ENCODE data around the gene TAS2R39.
"Not testable (repeated sequence)": the region's sequence is repeated elsewhere in the genome, so short reads cannot be mapped to it uniquely, and the experiment has no call there.

The TAS2R39 gene

DNA sequence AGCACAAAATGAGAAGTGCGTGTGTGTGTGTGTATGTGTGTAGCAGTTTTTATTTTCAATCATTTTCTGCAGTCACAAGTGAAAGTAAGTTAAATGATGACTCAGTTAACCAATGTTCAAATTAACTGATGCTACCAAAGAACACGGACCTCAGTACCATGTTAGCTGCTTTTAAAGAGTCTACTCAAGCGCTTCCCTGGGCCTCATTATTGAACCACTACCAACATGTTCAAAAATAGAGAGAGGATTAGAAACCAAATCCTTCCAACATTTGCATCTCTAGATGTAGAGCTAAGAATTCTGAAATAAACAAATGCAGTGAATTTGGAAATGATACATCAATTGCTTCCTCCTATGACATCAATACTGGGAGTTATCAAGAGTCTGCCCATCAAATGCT is at the start of gene TAS2R39:
TSS of gene TAS2R39 (plus strand) at position 396 of the 400 bp plus-strand sequence. CDS start at position 396, 0 bp downstream.
- DNase-seq = no peak

DNA sequence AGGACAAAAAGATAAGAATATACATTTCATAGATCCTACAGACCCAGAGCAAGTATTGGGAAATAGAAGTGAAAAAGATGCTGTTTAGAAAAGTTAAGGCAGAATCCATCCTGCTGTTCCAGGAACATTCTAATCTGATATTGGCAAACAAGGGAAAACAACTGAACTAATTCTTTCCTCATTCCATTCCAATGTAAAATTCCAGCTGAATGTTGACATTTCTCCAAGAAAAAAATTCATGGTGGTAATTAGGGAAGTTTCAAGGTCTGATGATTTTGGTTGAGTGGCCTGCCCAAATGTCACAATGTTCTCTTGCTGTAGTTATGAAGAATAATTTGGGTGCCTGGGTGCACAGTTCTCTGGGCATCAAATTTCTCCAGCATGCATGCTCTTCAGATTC is 36.1 kb upstream of the TAS2R39 start:
- no peak for DNase-seq

DNA sequence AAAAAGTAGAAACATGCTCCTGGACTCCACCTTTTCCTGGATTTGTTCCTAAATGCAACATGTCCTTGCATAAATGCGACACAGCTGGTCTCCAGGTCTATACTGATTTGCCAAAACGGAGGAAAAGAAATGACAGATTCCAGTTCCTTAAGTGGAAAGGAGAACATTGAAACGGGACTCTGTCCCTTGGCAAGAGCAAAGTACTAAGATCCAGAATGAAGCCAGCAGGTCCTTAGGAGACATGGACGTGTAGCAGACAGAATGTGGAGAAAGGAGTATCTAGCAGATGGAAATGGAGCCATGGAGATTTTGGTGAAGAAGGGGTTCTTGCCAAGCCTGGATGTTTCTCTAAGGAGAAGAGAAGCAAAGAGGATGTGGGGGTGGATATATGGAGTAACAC is 35.2 kb upstream of the TAS2R39 start:
- no peak for DNase-seq

DNA sequence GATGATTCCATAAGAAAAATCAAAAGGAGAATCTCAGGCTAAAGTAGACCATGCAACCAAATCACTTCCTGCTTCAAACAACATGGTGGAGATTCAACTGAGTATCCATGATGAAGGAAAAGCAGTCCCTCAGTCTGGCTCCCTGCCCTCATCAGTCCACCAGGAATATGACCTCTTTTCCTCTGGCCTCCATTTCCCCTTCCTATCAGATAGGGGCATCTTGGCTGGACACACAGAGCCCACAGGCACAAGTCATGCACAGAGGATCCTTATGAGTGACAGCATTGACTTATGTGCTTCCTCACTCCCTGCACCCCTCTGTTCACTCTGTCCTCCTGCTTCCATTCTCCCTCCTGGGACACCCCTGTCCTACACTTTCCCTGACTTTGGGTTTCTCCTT is 34.6 kb upstream of the TAS2R39 start:
- no peak for DNase-seq

DNA sequence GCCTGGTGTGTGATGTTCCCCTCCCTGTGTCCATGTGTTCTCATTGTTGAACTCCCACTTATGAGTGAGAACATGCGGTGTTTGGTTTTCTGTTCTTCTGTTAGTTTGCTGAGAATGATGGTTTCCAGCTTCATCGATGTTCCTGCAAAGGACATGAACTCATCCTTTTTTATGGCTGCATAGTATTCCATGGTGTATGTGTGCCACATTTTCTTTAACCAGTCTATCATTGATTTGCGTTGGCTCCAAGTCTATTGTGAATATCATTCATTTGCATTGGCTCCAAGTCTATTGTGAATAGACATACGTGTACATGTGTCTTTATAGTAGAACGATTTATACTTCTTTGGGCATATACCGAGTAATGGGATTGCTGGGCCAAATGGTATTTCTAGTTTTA is 32.5 kb upstream of the TAS2R39 start:
- DNase-seq = not testable (repeated sequence)

DNA sequence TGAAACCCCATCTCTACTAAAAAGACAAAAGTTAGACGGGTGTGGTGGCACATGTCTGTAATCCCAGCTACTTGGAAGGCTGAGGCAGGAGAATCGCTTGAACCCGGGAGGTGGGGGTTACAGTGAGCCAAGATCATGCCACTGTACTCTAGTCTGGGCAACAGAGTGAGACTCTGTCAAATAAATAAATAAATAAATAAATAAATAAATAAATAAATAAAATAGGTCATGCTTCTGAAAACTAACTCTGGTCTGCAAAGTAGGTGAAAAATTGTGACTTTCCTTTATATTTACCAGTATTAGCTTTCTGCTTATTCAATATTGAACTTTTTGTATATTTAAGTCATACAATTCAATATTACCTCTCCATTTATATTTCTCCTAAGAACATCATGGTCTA is 24.6 kb upstream of the TAS2R39 start:
- DNase-seq = not testable (repeated sequence)

DNA sequence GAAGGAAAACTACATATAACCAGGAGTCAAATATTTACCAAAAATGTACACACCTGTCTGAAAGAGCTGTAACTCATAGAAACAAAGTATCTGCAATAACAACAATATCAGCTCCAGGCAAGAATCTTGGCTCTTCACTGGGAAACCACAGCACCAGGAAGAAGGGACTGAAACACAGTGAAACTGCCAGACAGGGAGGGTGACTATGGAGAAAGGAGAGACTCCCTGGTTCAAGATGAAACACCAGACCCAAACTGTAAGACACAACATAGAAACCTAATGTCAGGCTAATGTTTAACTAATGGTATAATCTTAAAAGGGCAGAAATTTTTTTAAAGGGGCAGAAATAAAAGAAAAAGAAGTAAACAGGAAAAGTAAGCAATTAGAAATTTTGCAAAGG is 11.5 kb upstream of the TAS2R39 start:
- DNase-seq = no peak

DNA sequence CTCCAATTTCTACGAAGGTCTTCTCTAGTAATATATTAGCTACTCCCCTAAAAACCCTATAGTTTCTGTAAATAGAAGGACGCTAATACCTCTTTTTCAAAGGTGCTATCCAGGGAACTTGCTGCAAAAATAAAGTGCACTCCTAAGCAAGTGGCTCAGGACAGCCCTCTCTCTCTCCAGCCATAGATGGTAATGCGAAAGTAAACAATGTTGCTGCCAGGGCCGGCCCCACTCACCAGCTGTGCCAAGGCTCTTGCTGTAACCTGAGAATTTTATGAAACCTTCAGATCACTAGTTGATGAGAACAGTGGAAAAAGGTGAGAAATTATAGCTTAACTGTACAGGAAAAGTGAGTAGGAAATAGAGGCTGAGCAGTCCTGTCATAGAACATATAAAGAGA is 10.9 kb upstream of the TAS2R39 start:
- no peak for DNase-seq

DNA sequence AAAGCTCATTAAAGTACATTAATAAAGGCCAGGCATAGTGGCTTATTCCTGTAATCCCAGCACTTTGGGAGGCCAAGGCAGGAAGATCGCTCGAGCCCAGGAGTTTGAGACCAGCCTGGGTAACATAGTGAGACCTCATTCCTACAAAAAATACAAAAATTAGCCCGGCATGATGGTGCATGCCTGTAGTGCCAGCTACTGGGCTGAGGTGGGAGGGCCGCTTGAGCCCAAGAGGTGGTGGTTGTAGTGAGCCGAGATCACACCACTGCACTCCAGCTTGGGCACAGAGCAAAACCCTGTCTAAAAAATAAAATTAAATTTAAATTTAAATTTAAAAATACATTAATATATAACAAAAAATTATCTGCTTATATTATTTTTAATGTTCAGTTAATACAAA is 7.1 kb upstream of the TAS2R39 start:
- DNase-seq = no peak

DNA sequence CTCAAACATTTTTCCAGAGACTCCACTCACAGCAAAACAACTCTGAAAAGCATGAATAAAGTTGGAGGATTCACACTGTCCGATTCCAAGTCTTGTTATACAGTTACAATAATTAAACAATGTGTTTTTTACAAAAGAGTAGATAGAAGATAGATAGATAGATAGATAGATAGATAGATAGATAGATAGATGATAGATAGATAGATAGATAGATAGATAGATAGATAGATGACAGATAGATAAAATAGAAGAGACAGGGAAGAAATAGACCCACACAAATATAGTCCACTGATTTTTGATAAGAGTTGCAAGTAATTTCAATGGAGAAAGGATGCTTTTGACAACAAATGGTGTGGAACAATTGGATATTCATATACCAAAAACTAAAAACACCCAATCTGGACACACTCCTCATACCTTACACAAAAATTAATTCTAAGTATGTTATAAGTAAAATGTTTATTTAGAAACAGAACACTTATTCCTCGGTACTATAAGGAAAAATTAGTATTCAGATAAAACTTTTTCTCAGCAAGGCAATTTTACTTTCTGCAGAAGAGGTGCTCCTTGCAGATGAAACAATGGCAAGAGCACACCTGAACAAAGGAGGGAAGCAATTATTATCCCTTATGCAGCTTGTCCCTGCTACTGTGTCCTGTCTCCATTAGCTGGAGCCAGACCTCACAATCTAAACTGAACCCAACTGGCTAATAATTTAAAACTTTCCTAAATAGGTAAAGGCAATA is 5.7 kb upstream of the TAS2R39 start:
- no peak for DNase-seq

DNA sequence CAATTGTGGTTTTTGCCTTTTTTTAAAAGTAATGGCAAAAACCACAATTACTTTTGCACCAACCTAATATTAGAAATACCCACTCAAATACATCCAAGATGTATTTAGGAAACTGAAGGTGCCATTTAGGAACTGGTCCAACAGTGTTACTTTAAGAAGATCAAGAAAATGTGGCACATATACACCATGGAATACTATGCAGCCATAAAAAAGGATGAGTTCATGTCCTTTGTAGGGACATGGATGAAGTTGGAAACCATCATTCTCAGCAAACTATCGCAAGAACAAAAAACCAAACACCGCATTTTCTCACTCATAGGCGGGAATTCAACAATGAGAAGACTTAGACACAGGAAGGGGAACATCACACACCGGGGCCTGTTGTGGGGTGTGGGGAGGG is 2.4 kb upstream of the TAS2R39 start:
- DNase-seq = not testable (repeated sequence)

DNA sequence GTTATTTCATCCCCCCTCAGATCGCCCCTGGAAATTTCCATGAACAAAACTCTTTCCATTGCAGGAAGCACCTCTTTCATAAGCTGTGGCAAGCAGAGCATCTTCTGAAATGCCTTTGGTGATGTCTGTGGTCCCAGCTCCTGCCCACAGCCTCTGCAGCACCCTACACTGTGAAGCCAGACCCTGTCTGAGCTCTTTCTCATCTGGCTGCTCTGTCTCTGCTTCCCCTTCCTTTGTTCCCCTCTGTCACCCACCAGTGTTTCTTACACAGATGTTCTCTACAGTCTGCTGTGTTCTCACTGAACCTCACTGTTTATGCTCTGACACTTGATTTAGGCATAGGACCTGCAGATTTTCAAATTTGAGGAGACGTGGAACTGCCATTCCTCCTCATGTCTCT is 1.9 kb upstream of the TAS2R39 start:
- DNase-seq = no peak

DNA sequence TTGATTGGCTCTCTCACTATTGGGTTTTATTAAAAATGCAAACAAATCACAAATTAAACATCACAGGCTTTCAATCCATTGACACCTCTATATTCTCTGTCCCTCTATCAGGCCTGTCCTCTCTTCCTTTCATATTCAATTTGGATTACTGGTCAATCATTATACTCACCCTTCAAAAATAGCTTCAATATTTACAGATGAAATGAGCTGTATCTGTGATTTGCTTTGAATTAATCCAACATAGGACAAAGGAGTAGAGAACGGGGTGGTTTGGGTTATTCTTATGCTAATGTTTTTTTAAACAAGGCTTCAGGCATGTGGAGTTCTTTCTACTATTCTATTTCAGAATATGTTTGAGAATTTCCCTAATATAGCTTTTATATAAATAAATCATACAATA is 2.3 kb downstream of the TAS2R39 start:
- no peak for DNase-seq

DNA sequence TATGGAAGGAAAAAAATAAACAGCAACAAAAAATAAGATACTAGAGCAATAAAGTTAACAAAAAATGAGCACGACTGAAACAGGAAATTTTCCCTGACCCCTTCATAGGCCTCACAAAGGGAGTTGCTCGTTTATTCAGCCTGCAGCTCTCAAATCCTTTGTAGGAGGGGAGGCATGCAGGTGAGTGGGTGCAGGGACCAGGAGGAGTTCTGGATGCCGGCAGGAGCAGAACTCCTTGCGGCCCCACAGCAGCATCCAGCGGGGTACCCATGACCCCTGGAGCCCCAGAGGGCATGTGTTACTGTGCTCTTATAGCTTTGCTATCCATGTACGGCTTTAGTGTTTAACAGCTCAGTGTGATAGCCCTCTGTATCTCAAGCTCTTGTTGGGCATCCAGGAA is 5.8 kb downstream of the TAS2R39 start:
- DNase-seq = no peak

DNA sequence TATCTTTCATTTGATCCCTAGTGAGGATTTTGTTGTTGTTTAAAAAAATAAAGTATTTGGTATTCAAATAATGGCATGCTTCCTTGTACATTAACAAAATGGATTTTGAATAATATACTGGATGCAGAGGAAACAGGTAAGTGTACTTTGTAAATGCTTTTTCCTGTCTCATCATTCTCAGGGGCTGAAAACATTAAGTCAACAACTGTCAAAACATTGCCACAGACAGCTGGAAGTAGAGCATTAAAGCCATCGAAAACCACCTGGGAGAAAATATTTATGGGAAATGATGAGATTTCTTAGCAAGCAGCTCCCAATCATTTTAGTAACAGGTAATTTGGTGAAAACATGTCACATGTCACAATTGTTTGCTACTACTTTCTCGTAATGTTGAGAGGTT is 10.7 kb downstream of the TAS2R39 start:
- DNase-seq = no peak

DNA sequence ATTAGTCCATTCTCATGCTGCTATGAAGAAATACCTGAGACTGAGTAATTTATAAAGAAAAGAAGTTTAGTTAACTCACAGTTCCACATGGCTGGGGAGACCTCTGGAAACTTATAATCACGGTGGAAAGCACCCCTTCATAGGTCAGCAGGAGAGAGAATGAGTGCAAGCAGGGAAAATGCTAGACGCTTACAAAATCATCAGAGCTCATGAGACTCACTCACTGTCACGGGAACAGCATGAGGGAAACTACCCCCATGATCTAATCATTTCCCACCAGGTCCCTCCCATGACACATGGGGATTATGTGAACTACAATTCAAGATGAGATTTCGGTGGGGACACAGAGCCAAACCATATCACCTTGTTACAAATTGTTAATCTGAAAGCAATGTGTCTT is 15.8 kb downstream of the TAS2R39 start:
- no peak for DNase-seq

DNA sequence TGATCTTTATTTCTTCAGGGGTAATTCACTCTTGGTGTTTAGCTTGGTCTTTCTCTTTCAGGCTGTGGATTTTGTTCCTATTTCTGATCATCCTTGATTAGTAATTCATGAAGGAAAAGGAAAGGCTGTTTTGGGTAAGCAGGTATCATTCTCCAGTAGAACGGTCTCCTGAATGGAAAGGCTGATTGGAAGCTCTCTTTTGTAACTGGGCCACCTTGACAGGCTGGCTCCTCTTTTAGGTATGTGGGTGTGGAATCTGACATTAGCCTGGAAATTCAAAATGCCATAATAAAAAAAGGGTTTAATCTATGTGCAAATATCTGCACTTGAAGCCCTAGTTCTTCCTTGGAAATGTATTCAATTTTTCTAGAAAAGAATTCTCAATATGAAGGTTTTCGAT is 18.9 kb downstream of the TAS2R39 start:
- no peak for DNase-seq

DNA sequence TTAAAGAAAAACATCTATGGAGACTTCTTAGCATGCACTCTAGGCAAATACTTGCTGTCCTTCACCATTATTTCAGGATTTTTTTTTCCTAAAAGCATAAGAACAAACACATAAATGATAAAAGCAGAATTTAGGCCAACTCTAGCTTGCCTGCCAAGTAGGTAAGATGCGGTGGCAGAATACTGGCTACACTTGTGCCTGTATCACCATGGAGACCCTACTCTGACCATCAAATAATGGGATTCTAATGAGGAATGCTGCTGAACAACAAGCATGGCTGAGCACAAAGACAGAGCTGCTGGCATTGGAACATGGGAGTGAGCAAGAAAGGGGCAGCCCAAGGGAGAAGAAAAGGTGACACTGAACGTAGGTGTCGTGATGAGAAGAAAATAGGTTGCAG is 20.2 kb downstream of the TAS2R39 start:
- DNase-seq = no peak

DNA sequence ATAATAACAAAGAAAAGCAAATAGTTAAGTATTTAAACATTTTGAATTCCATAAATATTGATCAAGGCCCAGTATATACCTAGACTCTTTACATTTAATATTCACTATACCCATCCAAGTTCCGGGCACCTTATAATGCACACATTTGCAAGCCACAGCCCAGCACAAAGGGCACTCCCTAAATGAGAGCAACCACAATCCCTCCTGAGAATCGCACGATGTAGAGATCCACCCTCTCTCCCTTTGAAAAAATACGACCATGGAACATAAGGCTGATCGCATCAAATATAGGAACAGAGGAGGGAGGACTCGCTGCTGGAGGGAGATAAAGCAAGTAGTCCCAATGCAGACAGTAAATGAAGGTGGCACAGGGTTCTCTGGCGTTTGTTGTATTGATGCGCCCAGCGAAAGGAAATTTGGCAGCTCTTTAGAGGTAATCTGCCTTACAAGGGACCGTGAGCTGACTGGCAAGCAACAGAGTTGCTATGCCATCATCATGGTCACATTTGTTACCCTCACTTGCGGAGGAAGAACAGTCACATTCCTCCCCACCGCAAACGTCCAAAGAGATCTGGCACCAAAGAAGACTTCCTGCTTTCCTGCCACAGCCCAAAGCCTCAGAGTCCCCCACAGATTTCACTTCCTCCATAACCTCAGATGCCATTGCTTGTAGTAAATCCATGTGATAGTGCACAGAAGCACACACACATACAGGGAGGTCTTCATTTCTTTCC is 22.5 kb downstream of the TAS2R39 start:
- peak; percentile 97 for DNase-seq

DNA sequence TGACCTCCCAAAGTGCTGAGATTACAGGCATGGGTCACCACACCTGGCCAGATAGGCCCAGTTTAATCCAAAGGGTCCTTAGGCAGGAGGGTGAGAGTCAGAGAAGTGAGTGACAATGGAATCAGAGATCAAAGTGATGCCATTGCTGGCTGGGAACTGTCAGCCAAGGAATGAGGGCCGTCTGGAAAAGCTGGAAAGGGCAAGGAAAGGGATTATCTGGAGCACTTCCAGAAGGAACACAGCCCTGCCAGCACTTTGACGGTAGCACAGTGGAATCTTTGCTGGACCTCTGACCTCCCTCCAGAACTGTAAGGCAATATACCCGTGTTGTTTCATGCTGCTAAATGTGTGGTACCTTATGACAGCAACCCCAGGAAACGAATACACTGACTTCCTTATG is 27.3 kb downstream of the TAS2R39 start:
- no peak for DNase-seq

DNA sequence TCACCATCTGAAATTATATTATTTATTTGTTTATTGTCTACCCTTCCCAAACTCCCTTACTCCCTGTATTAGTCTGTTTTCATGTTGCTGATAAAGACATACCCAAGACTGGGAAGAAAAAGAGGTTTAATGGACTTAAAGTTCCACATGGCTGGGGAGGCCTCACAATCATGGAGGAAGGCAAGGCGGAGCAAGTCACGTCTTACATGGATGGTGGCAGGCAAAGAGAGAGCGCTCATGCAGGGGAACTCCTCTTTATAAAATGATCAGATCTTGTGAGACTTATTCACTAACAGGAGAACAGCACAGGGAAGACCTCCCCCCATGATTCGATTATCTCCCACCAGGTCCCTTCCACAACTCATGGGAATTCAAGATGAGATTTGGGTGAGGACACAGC is 30.3 kb downstream of the TAS2R39 start:
- DNase-seq = not testable (repeated sequence)

DNA sequence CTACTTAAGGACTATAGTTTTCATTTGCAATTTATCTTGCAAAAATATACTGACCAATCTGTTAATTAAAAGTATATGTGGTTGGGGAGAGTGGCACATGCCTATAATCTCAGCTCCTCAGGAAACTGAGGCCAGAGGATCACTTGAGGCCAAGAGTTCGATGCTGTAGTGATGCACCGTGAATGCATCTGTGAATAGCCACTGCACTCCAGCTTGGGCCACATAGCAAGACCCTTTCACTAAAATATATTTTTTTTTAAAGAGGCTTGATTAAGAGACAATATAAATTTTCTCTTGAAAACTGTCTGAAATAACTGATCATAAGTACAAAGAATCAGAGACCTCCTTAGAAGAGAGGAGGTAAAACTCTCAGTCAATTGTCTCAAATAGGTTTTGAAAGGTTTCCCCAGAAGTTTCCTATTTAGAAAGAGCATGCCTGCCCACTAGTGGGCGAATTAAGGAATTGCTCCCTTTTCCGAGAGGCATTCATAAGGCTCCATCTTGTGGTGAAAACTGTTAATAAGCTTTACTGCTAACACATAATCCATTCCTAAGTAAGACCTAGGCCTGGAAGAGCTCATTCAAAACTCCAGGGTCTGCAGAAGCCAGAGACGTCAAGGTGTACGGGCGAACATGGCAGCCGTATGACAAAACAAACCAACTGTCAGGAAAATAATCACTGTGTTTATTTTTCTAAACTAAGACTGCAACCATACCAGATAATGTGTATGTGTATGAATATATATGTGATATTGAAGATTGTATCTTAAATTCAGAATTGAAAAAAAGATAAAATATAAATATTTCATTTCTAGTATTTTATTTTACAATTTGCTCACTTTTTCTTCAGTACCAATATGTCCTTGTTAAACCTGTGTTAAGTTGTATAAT is 31.8 kb downstream of the TAS2R39 start:
- DNase-seq = peak; percentile 31

DNA sequence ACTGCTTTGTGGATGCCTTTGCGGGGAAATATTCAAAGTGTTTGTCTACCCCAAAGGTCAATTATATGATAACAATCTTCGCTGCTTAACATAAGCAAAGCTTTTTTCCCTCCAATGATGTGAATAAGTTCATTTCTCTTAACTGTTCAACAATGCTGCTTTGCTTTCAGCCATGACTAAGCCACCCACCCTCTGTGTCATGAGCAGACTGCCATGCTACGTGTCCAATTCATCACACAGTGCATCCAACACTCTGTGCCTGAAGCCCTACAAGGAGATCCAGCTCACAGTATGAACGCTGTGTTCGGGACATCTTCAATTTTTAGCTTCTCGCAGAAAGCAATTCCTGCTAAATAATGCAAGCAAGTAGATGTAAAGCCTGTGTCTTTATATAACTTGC is 32.9 kb downstream of the TAS2R39 start:
- no peak for DNase-seq

DNA sequence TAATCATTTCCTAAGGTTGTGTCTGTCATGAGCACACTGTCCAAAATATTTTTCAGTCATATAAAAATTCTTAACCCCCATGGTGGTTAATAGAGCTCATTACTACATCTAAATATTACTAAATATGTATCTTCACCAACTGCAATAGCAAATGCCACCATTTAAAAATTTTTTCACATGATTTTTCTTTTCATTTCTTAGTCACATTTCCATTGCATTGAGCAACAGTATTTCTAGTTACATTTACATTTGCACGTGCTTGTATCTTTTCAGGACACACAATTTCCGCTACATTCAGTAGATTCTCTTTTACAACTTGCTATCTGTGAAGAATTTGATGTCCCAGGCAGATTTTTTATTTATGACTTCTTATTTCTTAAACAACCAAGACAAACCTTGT is 33.5 kb downstream of the TAS2R39 start:
- DNase-seq = no peak

Data from SIG-M5 (cell line).